Heart right ventricle (tissue), 16 donors: ENCODE data around the gene ADSS1. TPM values are rescaled to one million over a fixed set of nuclear protein-coding genes. Genes with fewer than 3 reads are reported as not detected.

Experiments
- ATAC-seq, 8 donors: fragments of 200-7000 bp; cut with Tn5 transposase; one replicate each; pipeline ENCODE4 v1.9.1; 2020; ENCODE audit warnings: mild to moderate bottlenecking in 8 of 8, moderate library complexity in 8 of 8, moderate number of reproducible peaks in 1 of 8
- DNase-seq, 2 donors: peaks; one replicate each; pipeline ENCODE4 v3.0.0-alpha.2; 2020
- H3K27ac ChIP-seq, 10 donors: fragments of 200-600 bp; sonication (generic) in 2 of 10; one replicate each; pipeline versions ENCODE4 v1.5.0 to v1.8.0; 2020 to 2022; ENCODE audit warnings: mild to moderate bottlenecking in 3 of 10
- H3K27me3 ChIP-seq, 7 donors: fragments of 200-600 bp; one replicate each; pipeline ENCODE4 v1.8.0; 2021 to 2022; ENCODE audit warnings: mild to moderate bottlenecking in 2 of 7
- H3K36me3 ChIP-seq, 9 donors: fragments of 200-600 bp; sonication (generic) in 1 of 9; one replicate each; pipeline versions ENCODE4 v1.5.0 to v1.8.0; 2020 to 2022; ENCODE audit warnings: mild to moderate bottlenecking in 2 of 9
- H3K4me1 ChIP-seq, 9 donors: fragments of 200-600 bp; sonication (generic) in 1 of 9; one replicate each; pipeline versions ENCODE4 v1.5.0 to v1.8.0; 2020 to 2022; ENCODE audit warnings: mild to moderate bottlenecking in 4 of 9
- H3K4me3 ChIP-seq, 10 donors: fragments of 200-600 bp; sonication (generic) in 2 of 10; one replicate each; pipeline versions ENCODE4 v1.5.0 to v1.8.0; 2020 to 2022; ENCODE audit warnings: mild to moderate bottlenecking in 7 of 10, moderate library complexity in 2 of 10
- H3K9me3 ChIP-seq, 11 donors: fragments of 200-600 bp in 10 of 11; sonication (generic) in 2 of 11; one replicate each; pipeline versions ENCODE4 v1.5.0 to v1.8.0; 2013 to 2022; ENCODE audit warnings: mild to moderate bottlenecking in 2 of 11, control low read depth in 1 of 11, moderate library complexity in 1 of 11
- WGBS, 2 donors: extraction: QIAGEN DNeasy Blood & Tissue Kit; methylation state at CpG; one replicate each; pipeline ENCODE4 v1.1.7; 2013; ENCODE audit warnings: inconsistent platforms in 1 of 2; 5-methylcytosine and 5-hydroxymethylcytosine counted together
- intact Hi-C, 10 donors: fragments of 100-400 bp; cut with DNase I; formaldehyde crosslinking; loops; one replicate each; pipeline versions ENCODE4 v1.11.1 to v1.14.2; 2022
- polyA plus RNA-seq, 2 donors: library from polyadenylated mRNA; stranded (reverse); fragments of 200-250 nt; gene quantifications; one replicate each; pipeline ENCODE4 v1.2.3, GENCODE V29; 2013
- total RNA-seq, 10 donors: library from RNA; stranded (reverse); fragmentation: NEBNext Ultra II Directional in 3 of 10; extraction: Animal tissue kit (Norgen Biotek cat#: 25700) in 3 of 10; gene quantifications; one replicate each; pipeline versions ENCODE4 v1.2.1 to v1.2.4, GENCODE V29; 2021 to 2023
- TF ChIP-seq, protein P1 (sequence below), 9 donors: fragments of 200-600 bp; sonication (generic) in 2 of 9; IDR thresholded peaks; one replicate each; pipeline versions ENCODE4 v1.5.0 to v1.8.0; 2021 to 2022; ENCODE audit warnings: antibody characterized with exemption in 9 of 9, mild to moderate bottlenecking in 5 of 9, moderate library complexity in 1 of 9
- donor health status: Arrhythmogenic right ventricular cardiomyopathy.
- donor health status: ischemic (EF 13 %, LVEDD 7.1; RV severe dilation, severe dysfunction).
- donor health status: healthy with polysubstance abuse.
- donor health status: DM: no; HTN: yes; CAD: no.
- donor health status: DM: no; HTN: no; CAD: no.
- donor health status: ischemic (EF 25% LVEDD 6.9; RV normal size, moderate dysfunction).
- donor health status: ischemic (EF 25% LVEDD 5.7; RV mildly dilated, moderate dysfunction).
- donor health status: healthy.
- donor health status: DM: yes; HTN: yes; CAD: no.
- donor health status: Ischemic cardiomyopathy.
- donor health status: ischemic (EF 35%, LVEDD 5.7; RV mildly dilated, moderate dysfunction).
- donor health status: nonischemic (EF 11% LVEDD 7.7; RV severe dilation, severe dysfunction).
- donor health status: DM: yes; HTN: yes; CAD: no.
- donor health status: PGD.
- donor health status: ischemic (EF 29% LVEDD 5.4; RV normal size, mild dysfunction).
- donor health status: nonischemic (EF 23%, LVEDD 6.1; RV moderate dilation, normal function).

Gene ADSS1
- total and polyA plus RNA-seq, 12 donors, result 74.6 to 295 (median 195) TPM

DNA sequence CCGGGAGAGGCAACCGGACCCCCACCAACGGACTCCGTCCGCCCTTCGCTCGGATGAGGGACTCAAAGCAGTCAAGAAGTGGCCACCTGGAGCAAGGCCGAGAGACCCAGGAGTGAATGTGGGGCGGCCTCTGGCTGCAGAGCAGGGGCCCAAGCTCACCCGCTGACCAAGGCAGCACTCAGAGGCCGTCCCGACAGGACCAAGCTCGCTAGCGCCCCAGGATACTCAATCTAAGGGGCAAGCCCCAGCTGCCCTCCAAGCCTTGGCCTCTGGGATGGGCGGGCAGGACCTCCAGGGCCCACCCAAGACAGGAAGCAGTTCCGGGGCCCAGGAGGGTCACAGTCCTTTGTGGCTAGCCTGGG, 70.6 kb downstream of the ADSS1 start:
- H3K27me3 ChIP-seq, result no peaks in the 10 kb centered on the region
- no peaks in the 10 kb centered on the region for H3K9me3 ChIP-seq
- no peak for DNase-seq
- H3K36me3 ChIP-seq, result peaks cover 0 to 31% (median 4%) of the 10 kb centered on the region in 9 donors
- WGBS, 2 donors, result 2 to 4% methylated on average over 16 of the region's 16 CpGs
- TF ChIP-seq, protein P1, sequence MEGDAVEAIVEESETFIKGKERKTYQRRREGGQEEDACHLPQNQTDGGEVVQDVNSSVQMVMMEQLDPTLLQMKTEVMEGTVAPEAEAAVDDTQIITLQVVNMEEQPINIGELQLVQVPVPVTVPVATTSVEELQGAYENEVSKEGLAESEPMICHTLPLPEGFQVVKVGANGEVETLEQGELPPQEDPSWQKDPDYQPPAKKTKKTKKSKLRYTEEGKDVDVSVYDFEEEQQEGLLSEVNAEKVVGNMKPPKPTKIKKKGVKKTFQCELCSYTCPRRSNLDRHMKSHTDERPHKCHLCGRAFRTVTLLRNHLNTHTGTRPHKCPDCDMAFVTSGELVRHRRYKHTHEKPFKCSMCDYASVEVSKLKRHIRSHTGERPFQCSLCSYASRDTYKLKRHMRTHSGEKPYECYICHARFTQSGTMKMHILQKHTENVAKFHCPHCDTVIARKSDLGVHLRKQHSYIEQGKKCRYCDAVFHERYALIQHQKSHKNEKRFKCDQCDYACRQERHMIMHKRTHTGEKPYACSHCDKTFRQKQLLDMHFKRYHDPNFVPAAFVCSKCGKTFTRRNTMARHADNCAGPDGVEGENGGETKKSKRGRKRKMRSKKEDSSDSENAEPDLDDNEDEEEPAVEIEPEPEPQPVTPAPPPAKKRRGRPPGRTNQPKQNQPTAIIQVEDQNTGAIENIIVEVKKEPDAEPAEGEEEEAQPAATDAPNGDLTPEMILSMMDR (IDR thresholded peaks at IDR 0.05), result peak in 3 of 9 donors; percentile 17 to 29 (median 23)
- peak in 5 of 8 donors; percentile 4 to 25 (median 17) for ATAC-seq
- H3K27ac ChIP-seq, result peak overlapping the region; percentile 63 to 94 (median 88)
- peak overlapping the region; percentile 64 to 92 (median 84) for H3K4me3 ChIP-seq
- H3K4me1 ChIP-seq, result peaks cover 31 to 79% (median 60%) of the 10 kb centered on the region in 9 donors
- intact Hi-C loops, result loop anchor here in 4 of 10 donors (2.0 to 5.0 kb wide), 3 partner anchors 26 to 42 kb away; partner anchors contain the start of gene SIVA1 (in 2 of the 4)

- TF ChIP-seq, protein P1 (IDR thresholded peaks at IDR 0.05), result no peak
- Histone ChIP-seq H3K4me1 (peaks cover 34 to 80% (median 64%) of the 10 kb centered on the region in 9 donors), H3K27me3 (no peaks in the 10 kb centered on the region), H3K9me3 (no peaks in the 10 kb centered on the region), H3K4me3 (peak within 1 kb of the TSS; percentile 64 to 92 (median 84)), H3K36me3 (peaks cover 0 to 25% (median 4%) of the 10 kb centered on the region in 9 donors), H3K27ac (peak within 1 kb of the TSS; percentile 77 to 99 (median 92))
- intact Hi-C loops, result loop anchor here in 4 of 10 donors (2.0 to 5.0 kb wide), 3 partner anchors 26 to 43 kb away; partner anchors contain the start of gene SIVA1 (in 2 of the 4)
- ATAC-seq (peak in 2 of 8 donors; percentile 8 to 17), DNase-seq (no peak)
- 0 to 1% methylated on average over 67 to 121 of the region's 124 CpGs for WGBS, 2 donors
These were observed 71.2 kb downstream of the ADSS1 start, which contains the start of gene AKT1 for GRCh38 chr14:104794993-104795780. AKT1 (minus strand) TSS chr14:104795748; CDS start chr14:104792643, 3,105 bp downstream.

DNA sequence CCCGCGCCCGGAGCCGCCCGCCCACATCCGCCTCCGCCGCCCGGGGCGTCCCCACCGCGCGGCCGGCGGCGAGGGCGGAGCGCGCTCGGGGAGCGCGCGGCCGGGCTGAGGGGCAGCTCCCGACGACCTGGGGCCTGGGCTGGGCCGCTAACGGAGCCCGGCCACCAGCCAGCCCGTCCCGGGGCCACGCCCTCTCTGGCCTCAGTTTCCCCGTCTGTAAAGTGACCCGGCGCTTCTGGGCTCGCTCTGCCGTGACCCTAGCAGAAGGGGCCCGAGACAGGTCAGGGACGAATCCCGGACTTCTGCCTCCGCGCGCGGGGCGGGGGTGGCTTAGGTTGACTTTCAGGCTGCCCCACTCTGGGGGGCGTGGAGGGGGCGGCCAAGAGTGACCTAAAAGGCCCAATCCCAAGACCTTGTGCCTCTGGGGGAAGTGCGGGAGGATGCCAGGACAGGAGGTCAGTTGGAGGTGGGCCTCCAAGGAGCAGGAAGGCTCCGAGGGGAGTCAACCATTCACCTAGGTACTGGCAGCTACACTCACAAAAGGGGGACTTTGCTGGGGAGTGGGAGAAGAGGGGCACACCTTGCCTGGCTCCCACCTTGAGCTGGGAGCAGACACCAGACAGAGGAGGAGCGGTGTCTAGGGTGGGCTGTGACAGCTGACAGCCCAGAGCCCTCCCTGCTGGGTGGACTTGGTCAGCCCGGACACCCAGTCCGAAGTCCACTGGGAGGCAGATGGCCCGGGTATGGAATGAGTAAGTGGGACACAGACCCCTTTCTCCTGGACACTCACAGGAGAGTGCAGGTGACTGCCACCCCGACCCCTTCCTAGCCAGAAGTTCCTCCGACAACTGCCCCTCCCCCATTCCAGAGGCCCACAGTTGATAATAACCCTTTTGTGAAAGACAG, 72.0 kb downstream of the ADSS1 start:
- ATAC-seq, result peak in 7 of 8 donors; percentile 4 to 62 (median 31)
- TF ChIP-seq, protein P1 (IDR thresholded peaks at IDR 0.05), result no peak
- Histone ChIP-seq H3K4me1 (peaks cover 34 to 77% (median 66%) of the 10 kb centered on the region in 9 donors), H3K9me3 (no peaks in the 10 kb centered on the region), H3K36me3 (peaks cover 0 to 16% (median 4%) of the 10 kb centered on the region in 9 donors), H3K27ac (peak overlapping the region; percentile 77 to 99 (median 92)), H3K27me3 (no peaks in the 10 kb centered on the region), H3K4me3 (peak overlapping the region; percentile 36 to 70 (median 58))
- 11 to 18% methylated on average over 39 to 55 of the region's 55 CpGs for WGBS, 2 donors
- intact Hi-C loops, result loop anchor here in 1 of 10 donors (2.0 kb wide), 1 partner anchor 27 kb away; no protein-coding TSS in a partner anchor
- peak; percentile 50 to 76 for DNase-seq

DNA sequence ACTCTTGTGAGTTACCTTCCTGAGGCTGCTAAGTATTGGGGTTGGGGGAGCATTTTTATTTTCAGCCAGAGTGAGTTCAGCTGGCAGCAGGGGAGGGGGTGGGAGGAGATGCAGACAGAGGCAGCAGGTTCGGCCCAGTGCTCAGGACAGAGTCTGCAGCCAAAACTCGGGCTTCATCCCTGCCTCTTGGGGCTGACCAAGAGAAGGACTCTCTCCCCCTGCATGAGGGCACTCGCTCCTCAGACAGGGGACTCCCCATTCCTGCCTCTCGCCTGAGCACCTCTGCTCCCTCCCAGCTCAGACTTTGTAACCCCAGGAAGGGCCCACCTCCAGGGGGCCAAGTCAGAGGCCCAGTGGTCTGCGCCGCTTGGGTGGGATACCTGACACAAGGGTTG, 72.7 kb downstream of the ADSS1 start:
- Histone ChIP-seq H3K36me3 (peaks cover 0 to 10% (median under 1%) of the 10 kb centered on the region in 9 donors), H3K4me1 (peaks cover 37 to 78% (median 72%) of the 10 kb centered on the region in 9 donors), H3K27me3 (no peaks in the 10 kb centered on the region), H3K9me3 (no peaks in the 10 kb centered on the region), H3K27ac (peak overlapping the region in 6 of 10 donors; percentile 91 to 99 (median 94)), H3K4me3 (no peak overlapping the region)
- TF ChIP-seq, protein P1 (IDR thresholded peaks at IDR 0.05), result no peak
- intact Hi-C loops, result no loop called here
- no peak for ATAC-seq
- 85 to 89% methylated on average over 6 of the region's 6 CpGs for WGBS, 2 donors
- DNase-seq, result no peak
